SK-N-MC (cell line): ENCODE measurements around the gene FCRL6.

ENCODE experiments used
- EZH2 ChIP-seq: fragments of 200-600 bp; sonication (generic); IDR thresholded peaks from one replicate; pipeline ENCODE4 v1.6.1; 2017; ENCODE audit warnings: antibody characterized with exemption
- POLR2AphosphoS5 ChIP-seq: IDR thresholded peaks from 2 replicates; pipeline ENCODE4 v1.6.1; 2012; ENCODE audit warnings: mild to moderate bottlenecking, low read depth, low read length, borderline replicate concordance

DNA sequence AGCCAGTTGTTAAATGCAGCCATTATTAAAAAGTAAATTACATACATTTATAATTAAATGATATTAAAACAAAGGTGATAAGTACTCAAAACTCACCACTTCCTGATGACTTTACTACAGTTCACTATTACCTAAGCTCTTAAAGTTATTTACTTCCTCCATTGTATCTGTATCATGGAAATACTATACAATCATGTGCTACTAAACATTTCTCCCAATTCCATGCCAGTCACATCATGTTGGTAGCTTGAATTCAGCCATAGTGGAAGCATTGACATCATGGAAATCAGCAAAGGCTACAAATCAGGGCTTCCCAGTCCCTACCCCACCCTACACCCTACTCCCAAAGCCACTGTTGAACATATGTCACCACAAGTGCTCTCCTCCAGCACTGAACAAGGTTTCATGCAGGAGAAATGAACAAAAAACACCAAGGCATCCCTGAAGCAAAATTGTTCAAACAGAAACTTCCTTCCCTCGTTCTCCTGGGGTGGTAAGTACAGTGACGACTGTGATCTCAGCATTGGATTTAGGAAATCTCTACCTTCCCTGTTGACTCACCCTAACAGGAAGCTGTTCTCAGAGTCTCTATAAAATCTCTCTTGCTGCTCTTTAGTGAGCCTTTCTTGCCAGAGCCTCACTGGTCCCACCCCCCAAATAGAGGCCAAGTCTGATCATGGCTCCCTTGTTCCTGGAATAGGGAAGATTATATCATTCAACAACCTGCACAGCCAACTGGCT lies 47.6 kb downstream of the FCRL6 start:
- TF ChIP-seq POLR2AphosphoS5 (no peak), EZH2 (no peak)
